ENCODE results near the gene GUCY2C. TPM values are rescaled to one million over a fixed set of nuclear protein-coding genes. Genes with fewer than 3 reads are reported as not detected.

GUCY2C gene
- total RNA-seq, 2 donors from 2014 or later: not detected

DNA sequence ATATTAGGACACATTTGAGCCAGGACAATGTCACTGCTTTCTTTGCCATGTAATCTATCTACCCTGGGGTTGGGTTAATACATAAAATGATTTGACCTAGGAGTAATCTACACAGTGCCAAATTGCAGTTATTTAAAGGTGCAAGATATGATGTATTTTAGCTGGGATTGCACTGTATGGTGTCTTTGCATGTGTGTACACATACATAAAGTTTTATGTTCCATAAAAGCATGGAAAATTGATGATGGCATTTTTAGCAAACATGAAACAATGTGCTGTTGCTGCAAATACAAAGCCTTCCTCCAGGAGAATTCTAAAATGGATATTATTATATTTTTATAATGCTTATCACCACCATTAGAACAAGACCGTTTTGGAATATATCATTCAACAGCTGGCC lies 104.7 kb downstream of the GUCY2C start:
- ATAC-seq (no peak), DNase-seq (no peak)
- intact Hi-C loops (cut with DNase I): no loop called here

DNA sequence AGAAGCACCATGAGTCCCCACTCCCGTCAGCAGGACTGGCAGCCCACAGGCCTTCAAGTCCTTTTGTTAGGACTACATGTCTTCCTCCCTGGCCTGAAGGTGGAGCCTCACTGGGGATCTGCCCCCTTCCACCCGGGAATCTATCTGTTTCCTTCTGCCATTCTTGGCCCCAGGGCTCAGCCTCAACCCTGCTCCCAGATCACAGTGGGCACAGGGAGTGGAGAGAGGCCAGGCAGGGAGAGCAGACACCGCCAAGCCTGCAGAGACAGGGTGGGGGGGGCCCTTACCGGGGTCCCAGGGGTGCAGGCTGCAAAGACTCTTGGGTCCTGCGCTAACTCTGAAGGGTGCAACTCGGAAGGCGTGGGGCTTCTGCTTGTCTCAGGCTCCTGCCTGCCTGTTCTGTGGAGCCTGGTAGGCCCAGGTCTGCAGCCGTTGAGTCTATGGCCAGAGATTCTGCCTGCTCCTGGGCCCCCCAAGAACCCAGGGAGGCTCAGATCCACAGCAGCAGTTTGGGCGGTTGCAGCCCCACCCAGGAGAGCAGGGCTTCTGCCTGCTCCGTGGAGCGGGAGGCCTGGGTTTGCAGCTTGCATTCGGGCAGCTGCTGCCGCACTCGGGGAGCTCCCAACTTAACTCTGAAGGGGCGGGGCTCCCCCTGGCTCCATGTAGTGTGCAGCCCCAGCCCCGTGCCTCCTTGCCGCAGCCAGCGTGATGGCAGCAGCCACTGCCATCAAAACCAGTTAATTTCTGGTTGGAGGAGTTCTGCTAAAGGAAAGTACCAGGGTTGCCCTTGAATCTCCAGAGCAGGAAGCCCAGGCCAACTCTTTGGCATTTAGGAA lies 107.0 kb downstream of the GUCY2C start:
- intact Hi-C loops (cut with DNase I): no loop called here
- ATAC-seq (no peak), DNase-seq (no peak)

DNA sequence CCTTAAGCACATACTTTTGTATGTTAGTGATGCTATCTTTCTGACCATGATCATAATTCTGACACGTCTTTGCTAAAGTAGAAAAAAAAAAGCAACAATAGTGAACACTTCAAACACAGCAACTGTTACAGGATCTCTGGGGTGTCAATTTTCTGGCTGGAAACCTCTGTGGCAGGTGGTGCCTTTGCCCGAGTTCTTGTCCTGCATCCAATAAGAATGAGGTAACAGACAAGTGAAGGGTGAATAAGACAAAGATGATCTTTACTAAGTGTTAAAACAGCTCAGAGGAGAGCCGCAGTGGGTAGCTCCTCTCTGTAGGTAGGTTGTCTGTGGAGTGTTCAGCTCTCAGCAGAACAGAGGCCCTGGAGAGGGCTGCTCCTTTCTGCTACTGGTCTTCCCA lies 107.8 kb downstream of the GUCY2C start:
- intact Hi-C loops (cut with DNase I): no loop called here
- ATAC-seq (no peak), DNase-seq (no peak)

DNA sequence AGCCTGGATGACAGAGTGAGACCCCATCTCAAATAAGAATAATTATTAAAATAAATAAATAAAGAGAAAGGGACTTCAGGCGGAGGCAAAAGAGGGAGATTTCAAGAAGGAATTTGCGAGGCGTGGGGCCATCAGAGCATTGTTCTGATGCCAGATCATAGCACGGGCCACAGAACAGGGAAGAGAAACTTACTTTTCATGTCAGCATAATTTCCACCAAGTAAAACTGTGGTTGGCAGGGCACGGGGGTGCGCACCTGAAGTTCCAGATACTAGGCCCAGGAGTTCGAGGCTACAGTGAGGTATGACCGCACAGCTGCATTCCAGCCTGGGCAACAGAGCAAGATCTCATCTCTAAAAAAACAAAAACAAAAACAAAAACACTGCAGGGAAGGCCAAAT lies 117.8 kb downstream of the GUCY2C start:
- DNase-seq: no peak
- intact Hi-C loops (cut with DNase I): no loop called here
- ATAC-seq: no peak

DNA sequence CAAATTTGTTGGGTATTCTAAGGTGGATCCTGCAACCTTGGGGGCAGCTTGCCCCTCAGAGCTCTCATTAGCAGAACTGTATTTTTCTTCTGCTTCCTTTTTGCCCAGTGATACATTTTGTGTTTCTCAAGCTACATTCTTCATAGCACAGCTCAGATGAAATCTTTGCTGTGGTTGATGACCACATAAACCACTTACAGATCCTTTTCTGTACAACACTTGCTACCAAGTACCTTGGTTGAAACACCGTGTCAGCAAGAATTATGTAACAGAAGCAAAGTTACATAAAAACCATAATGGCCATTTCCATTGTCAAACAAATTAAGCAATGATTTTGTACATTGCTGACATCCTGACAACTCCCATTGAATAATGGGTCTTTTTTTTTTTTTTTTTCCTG lies 119.1 kb downstream of the GUCY2C start:
- DNase-seq (no peak), ATAC-seq (no peak)
- intact Hi-C loops (cut with DNase I): no loop called here

DNA sequence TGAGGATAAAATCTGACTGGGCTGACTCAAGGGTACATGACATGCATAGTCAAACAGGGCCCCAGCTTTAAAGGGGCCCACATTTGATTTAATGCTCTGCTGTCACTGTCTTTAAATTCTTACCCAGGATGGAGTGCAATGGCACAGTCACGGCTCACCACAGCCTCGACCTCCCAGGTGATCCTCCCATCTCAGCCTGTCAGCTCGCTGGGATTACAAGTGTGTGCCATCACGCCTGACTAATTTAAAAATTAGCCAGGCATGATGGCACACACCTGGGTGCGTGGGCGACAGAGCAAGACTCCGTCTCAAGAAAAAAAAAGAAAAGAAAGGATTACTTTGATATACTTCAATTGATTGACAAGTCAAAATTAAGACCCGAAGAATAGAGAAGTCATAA lies 119.5 kb downstream of the GUCY2C start:
- intact Hi-C loops (cut with DNase I): no loop called here
- DNase-seq (no peak), ATAC-seq (no peak)

DNA sequence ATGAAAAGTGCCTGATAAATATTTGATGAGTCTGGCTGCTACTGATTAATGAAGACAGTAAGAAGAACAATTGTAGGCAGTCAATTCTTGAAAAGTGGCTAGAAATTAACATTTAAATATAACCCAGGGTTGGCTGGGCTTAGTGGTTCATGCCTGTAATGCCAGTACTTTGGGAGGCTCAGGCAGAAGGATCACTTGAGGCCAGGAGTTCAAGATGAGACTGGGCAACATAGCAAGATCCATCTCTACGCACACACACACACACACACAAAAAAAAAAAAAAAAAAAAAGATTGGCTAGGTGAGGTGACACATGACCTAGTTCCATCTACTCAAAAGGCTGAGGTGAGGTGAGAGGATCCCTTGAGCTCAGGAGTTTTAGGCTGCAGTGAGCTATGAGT lies 120.8 kb downstream of the GUCY2C start:
- ATAC-seq (no peak), DNase-seq (no peak)
- intact Hi-C loops (cut with DNase I): no loop called here

DNA sequence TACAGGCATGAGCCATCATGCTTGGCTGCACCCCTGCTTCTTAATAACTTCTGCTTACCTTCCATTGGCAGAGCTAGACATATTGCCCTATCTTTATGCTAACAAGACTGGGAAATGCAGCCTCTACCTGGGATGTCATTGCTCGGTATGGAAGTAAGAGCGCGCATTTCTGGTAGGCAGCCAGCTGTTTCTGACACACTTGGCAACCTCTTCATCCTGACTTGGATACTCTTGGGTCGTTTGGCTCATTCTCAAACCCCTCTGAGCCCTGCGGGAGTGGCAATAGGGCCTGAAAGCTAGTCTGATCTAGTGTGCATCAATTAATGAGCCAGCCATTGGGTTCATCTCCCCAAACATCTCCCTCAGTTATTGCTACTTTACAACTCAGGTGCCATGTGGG lies 123.3 kb downstream of the GUCY2C start:
- DNase-seq: no peak
- no peak for ATAC-seq
- intact Hi-C loops (cut with DNase I): no loop called here

DNA sequence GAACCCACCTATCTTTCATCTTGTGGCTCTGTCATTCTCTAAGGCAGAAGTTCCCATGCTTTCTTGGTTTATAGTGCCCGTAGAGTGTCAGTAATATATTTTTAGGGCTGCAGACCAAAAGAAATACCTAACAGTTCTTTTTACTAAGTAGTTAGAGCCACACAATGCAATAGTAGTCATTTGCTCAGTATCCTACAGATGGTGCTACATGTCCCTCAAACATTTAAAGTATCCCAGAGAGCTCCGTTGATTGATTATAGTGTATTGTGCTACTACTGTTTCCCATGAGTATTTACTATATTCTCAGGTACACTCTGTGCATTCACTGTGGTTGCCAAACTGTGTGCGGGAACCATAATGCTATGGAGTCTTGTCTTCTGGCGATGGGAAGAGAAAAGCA lies 124.0 kb downstream of the GUCY2C start:
- no peak for DNase-seq
- no peak for ATAC-seq
- intact Hi-C loops (cut with DNase I): no loop called here

DNA sequence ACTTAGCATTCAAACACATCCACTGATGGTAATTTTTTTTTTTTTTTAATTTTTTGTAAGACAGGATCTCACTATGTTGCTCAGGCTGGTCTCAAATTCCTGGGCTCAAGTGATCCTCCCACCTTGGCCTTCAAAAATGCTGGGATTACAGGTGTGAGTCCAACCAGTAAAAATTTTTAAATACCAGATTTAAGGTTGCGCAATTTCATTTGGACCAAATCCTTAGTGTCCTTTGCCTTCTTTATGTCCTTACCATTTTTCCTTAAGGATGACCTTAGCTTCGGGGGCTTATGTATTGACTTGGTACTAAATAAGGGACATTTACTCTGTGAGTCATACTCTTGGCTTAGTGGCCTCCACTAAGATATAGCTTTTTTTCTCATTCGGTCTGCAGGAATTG lies 124.6 kb downstream of the GUCY2C start:
- intact Hi-C loops (cut with DNase I): no loop called here
- DNase-seq (no peak), ATAC-seq (no peak)

DNA sequence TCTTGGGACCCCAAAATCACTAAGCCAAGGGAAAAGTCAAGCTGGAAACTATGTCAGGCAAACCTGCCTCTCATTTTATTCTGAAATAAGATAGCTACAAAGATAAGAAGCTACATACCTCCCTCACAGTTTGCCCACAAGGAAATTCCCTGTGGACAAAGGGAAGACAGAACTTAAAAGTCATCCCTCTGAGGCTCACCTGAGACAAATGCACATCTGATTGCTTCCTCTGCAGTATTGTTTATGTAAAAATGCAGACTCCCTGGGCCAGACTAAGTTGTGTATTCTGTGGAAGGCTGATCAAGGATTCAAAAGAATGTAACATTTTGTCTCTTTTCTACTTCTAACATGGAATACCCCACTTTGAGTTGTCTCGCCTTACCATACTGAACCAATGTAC lies 126.2 kb downstream of the GUCY2C start:
- DNase-seq (no peak), ATAC-seq (no peak)
- intact Hi-C loops (cut with DNase I): no loop called here

DNA sequence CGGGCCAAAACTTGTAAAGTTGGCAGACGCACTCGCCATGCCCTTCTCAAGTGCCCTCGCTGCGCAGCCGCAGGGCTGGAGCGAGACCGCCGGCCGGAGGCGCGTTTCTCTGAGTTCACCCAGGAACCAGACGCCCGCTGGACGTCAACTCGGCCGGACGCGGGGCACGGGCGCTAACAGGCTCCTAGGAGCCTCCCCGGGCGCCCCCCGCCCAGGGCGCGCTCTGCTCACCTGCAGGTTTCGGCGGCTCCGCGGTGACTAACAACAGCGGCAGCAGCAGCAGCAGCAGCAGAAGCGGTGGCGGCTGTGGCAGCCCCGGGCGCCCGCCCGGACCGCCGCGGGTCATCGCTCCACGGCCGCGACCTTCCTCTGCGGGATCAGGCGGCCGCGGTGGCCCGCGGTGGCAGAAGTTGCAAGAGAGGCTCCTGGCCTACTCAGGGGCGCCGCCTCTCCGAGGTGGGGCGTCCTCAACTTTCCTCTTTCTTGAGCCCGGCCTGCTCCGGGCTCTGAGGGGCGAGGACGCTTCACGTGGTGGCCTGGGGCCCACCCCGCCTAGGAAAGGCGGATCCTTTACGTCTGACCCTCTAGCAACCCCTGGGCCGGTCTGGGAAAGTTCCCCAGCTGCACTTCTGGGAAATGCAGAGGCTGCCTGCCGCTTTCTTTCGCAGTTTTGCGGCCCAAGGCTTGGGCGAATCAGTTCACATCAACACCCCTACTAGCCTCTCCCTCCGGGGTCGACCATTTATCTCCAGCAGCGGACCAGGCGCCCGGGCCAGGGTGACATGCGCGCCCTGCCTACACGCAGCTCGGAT lies 128.8 kb downstream of the GUCY2C start, which contains the start of gene PLBD1:
PLBD1 (minus strand) TSS at position 533 of the 812 bp plus-strand sequence; CDS start at position 346, 187 bp downstream.
- intact Hi-C loops (cut with DNase I): loop anchor here in 1 of 2 donors (10.0 kb wide), 1 partner anchor 203 kb away; the partner anchor contains the start of gene ATF7IP
- peak; percentile 77 for DNase-seq
- peak; percentile 94 for ATAC-seq

DNA sequence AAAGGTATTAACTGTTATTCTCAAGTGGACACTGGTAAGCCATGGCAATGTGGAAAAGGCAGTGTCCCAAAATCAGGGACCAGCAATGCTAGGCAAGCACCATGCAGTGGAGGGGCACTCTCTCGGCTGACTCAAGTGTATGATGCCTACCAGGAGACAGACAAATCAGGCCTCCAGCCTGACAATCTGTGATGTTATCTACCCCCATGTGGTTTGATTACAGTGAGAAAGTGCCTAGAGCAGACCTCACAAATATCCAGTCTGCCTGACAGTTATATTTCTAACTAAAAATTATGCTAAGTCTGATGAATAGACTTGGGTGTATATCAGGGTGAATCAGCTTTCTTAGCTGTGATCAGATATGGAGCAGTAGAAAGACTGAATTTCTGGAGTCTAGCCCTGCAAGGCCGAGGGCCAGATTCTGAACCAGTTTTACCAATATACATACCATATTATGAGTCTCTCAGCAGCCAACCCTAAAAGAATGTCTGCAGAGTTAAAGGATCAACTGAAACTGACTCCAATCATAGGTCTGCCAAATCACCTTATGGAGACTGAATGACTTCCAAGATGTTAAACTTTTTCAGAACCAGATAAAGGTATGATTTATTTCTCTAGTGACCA lies 132.0 kb downstream of the GUCY2C start:
- no peak for ATAC-seq
- intact Hi-C loops (cut with DNase I): loop anchor here in 1 of 2 donors (10.0 kb wide), 1 partner anchor 200 kb away; the partner anchor contains the start of gene ATF7IP
- DNase-seq: no peak

DNA sequence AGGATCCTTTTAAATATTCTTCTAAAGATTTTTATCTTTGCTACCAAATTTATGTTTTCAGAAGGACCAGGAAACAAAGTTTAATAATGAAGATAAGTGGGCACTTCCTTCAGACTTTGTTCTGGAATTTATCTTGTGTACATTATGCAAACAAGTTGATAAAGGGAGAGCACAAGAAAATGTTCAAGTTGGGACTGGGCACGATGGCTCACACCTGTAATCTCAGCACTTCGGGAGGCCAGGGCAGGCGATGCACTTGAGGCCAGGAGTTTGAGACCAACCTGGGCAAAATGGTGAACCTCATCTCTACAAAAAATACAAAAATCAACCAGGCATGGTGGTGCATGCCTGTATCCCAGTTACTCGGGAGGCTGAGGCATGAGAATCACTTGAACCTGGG lies 133.4 kb downstream of the GUCY2C start:
- ATAC-seq: no peak
- intact Hi-C loops (cut with DNase I): loop anchor here in 1 of 2 donors (10.0 kb wide), 1 partner anchor 198 kb away; the partner anchor contains the start of gene ATF7IP
- no peak for DNase-seq

Other genes with a start within 250 kb of the GUCY2C start
- 10 to 100 TPM; 22.0 to 30.9 TPM for gene PLBD1, start 128.7 kb downstream of the GUCY2C start, total RNA-seq
- 10 to 100 TPM; 41.0 to 56.0 TPM for gene WBP11, start 106.9 kb upstream of the GUCY2C start, total RNA-seq
- gene C12orf60, start 107.1 kb upstream of the GUCY2C start, total RNA-seq: 1 to 10 TPM in 1 of 2 donors, under 1 TPM in 1; 0.94 to 1.1 TPM
- under 1 TPM; 0.29 to 0.44 TPM for gene SMCO3, start 117.6 kb upstream of the GUCY2C start, total RNA-seq
- gene ART4, start 146.9 kb upstream of the GUCY2C start, total RNA-seq: 10 to 100 TPM in 1 of 2 donors, 1 to 10 TPM in 1; 5.4 to 11.8 TPM
- gene MGP, start 189.3 kb upstream of the GUCY2C start, total RNA-seq: 1,000 to 10,000 TPM; 1,159 to 1,325 TPM
- under 1 TPM; 0.18 to 0.44 TPM for gene ERP27, start 241.9 kb upstream of the GUCY2C start, total RNA-seq